Measurements from ENCODE around the gene PCDHGA6.
"Not testable (repeated sequence)": the region's sequence is repeated elsewhere in the genome, so short reads cannot be mapped to it uniquely, and the experiment has no call there.

Gene PCDHGA6

GRCh38 chr5:141394401-141395187 is 20.9 kb downstream of the PCDHGA6 start:
- DNase-seq (ENCODE audit: low read depth) = not testable (repeated sequence)

GRCh38 chr5:141397756-141398551 is 24.3 kb downstream of the PCDHGA6 start, which contains the start of gene PCDHGB5:
TSS of gene PCDHGB5 (plus strand) at chr5:141397947. CDS start at chr5:141398128, 181 bp downstream.
- DNase-seq (ENCODE audit: low read depth) = peak; percentile 53

GRCh38 chr5:141398608-141399007 is 24.9 kb downstream of the PCDHGA6 start:
- no peak for DNase-seq (ENCODE audit: low read depth)

GRCh38 chr5:141399555-141400258 is 26.0 kb downstream of the PCDHGA6 start:
- DNase-seq (ENCODE audit: low read depth) = no peak

- DNase-seq (ENCODE audit: low read depth) = no peak
These were observed 29.0 kb downstream of the PCDHGA6 start, which contains the start of gene PCDHGA9 for GRCh38 chr5:141402553-141403243. TSS of gene PCDHGA9 (plus strand) at chr5:141402778. CDS start at chr5:141402953, 175 bp downstream.

- no peak for DNase-seq (ENCODE audit: low read depth)
These were observed 29.7 kb downstream of the PCDHGA6 start for GRCh38 chr5:141403387-141403786.

- peak; percentile 26 for DNase-seq (ENCODE audit: low read depth)
These were observed 34.3 kb downstream of the PCDHGA6 start, which contains the start of gene PCDHGB6 for GRCh38 chr5:141407790-141408505. TSS of gene PCDHGB6 (plus strand) at chr5:141408021. CDS start at chr5:141408203, 182 bp downstream.

GRCh38 chr5:141409598-141410306 is 36.1 kb downstream of the PCDHGA6 start:
- DNase-seq (ENCODE audit: low read depth) = no peak

- no peak for DNase-seq (ENCODE audit: low read depth)
These were observed 37.9 kb downstream of the PCDHGA6 start for GRCh38 chr5:141411575-141411974.

GRCh38 chr5:141412854-141413539 is 39.3 kb downstream of the PCDHGA6 start, which contains the start of gene PCDHGA10:
TSS of gene PCDHGA10 (plus strand) at chr5:141412987. CDS start at chr5:141413176, 189 bp downstream.
- peak; percentile 67 for DNase-seq (ENCODE audit: low read depth)

GRCh38 chr5:141413540-141414069 is 39.9 kb downstream of the PCDHGA6 start:
- DNase-seq (ENCODE audit: low read depth) = no peak

- not testable (repeated sequence) for DNase-seq (ENCODE audit: low read depth)
These were observed 41.0 kb downstream of the PCDHGA6 start for GRCh38 chr5:141414548-141415274.

- not testable (repeated sequence) for DNase-seq (ENCODE audit: low read depth)
These were observed 41.6 kb downstream of the PCDHGA6 start for GRCh38 chr5:141415275-141415618.

- DNase-seq (ENCODE audit: low read depth) = peak; percentile 75
These were observed 43.9 kb downstream of the PCDHGA6 start, which contains the start of gene PCDHGB7 for GRCh38 chr5:141417494-141418172. TSS of gene PCDHGB7 (plus strand) at chr5:141417677. CDS start at chr5:141417860, 183 bp downstream.

- DNase-seq (ENCODE audit: low read depth) = no peak
These were observed 45.6 kb downstream of the PCDHGA6 start for GRCh38 chr5:141419074-141419880.

GRCh38 chr5:141420855-141421488 is 47.3 kb downstream of the PCDHGA6 start, which contains the start of gene PCDHGA11:
TSS of gene PCDHGA11 (plus strand) at chr5:141421051. CDS start at chr5:141421228, 177 bp downstream.
- DNase-seq (ENCODE audit: low read depth) = peak; percentile 36
